GM11168 (cell line): ENCODE results near the gene BAMBI.

ENCODE experiments used
- in situ Hi-C: fragments of 300-500 bp; cut with MboI; formaldehyde crosslinking; loops from one replicate; pipeline ENCODE4 v1.12.0; 2022; ENCODE audit warnings: low sequenced_read_pairs; ENCODE audit not compliant: unreplicated experiment

The BAMBI gene

GRCh38 chr10:28728366-28728765 is 51.0 kb downstream of the BAMBI start:
- in situ Hi-C loops, result no loop called here

- in situ Hi-C loops, result no loop called here
Observed at GRCh38 chr10:28730031-28730778, 52.9 kb downstream of the BAMBI start.

- in situ Hi-C loops, result no loop called here
Observed at GRCh38 chr10:28732091-28732490, 54.8 kb downstream of the BAMBI start.
